Myocyte (in vitro differentiated cells): ENCODE measurements around the gene FGF1. TPM values are rescaled to one million over a fixed set of nuclear protein-coding genes. Genes with fewer than 3 reads are reported as not detected.

Experiments used
- DNase-seq: peaks from one replicate; pipeline ENCODE4 v3.0.0-alpha.2; 2012; ENCODE audit warnings: low read depth
- total RNA-seq: library from RNA; depleted of rRNA; stranded (reverse); fragments of >200 nt; gene quantifications from 2 replicates; pipeline ENCODE4 v1.2.3, GENCODE V29; 2014

The FGF1 gene
- total RNA-seq, 1 donor from 2014 or later: 1.8 TPM

DNA sequence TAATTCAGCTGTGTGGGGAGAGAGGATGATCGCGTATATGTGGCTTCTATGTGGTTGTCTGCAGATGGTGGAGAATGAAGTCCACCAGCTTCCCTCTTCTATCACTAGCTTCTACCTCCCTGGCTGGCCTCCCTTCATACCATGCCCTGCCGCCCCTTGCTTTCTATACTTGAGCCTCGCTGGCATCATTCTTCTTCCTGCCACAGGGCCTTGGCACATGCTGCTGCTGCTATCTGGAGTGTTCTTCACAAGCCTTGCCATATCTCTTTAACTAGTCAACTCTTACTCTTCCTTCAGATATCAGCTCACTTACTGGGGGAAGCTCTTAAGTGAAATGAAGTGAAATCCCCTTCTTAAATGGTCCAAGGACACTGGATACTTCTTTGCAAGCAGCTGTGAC, 100.4 kb downstream of the FGF1 start:
- no peak for DNase-seq

DNA sequence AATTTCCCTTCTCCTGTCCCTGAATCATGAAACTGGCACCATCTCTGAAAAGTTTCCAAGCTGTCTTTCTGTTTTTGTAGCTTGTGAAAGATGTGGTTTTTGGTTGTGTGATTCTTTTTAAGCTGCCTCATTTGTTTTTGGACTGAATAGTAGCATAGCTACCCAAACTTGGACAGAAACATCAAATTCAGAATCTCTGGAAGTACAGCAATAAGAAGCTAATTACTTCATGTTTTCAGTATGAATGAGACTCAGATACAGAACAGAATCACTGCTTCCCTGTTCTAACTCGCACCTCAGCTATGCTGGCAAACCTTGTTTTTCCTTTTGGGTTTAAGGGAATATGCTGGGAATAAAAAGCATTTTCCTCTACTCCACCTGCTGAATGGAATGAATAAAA, 101.0 kb downstream of the FGF1 start:
- DNase-seq: no peak

DNA sequence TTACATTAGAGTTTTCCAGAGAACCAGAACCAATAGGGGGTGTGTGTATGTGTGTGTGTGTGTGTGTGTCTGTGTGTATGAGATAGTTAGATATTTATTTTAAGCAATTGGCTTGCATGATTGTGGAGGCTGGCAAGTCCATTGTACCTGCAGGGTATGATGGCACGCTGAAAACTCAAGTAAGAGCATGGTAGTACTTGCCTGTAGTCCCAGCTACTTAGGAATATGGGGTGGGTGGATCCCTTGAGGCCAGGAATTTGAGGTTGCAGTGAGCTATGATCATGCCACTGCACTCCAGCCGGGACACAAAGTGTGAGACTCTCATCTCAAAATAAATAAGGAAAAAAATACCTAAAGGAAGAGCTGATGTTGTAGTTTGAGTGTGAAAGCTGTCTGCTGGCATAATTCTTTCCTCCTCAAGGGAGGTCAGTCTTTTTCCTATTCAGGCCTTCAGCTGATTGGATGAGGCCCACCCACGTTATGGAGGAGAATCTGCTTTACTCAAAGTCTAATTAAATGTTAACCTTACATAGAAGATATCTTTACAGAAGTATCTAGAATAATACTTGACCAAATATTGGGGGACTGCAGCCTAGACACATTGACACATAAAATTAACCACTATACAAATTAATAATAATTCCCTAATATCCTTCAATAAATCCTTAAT, 107.6 kb downstream of the FGF1 start:
- no peak for DNase-seq

DNA sequence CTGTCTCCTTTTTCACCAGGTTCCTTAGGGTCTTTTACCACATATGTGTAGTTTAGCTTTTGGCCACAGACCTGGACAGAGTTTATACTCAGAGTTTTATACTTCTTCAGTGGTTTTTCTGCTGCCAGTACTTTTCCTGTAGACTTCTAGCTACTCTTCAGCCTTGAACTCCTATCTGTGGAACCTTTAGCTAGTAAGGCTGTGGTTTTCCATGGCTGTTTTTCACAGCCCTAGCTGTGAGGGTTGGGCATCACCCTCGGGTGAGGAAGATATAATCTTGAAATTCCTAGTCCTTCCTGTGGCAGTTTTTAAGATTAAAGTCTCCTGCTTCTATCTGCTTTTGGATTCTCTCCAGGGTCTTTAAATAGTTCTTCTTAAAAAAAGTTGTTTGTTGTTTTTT, 109.1 kb downstream of the FGF1 start:
- no peak for DNase-seq

DNA sequence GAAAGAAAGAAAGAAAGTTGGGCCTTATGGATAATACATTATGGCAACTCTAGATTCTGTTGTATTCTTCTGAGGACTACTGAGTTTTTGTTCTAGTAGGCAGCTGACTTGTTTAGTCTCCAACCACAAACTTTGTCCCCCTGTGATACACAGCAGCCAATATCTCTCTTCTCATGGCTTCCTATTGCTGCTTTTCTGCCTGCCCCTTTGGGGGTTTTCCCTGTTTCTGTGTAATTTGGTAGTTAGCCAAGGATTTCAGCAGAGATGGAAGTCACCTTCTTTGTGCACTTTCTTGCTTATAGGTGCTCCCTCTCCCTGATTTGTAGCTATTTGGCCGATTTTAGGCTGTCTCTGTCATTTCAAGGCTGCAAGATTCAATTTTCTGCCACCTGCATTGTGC, 109.6 kb downstream of the FGF1 start:
- DNase-seq: no peak

DNA sequence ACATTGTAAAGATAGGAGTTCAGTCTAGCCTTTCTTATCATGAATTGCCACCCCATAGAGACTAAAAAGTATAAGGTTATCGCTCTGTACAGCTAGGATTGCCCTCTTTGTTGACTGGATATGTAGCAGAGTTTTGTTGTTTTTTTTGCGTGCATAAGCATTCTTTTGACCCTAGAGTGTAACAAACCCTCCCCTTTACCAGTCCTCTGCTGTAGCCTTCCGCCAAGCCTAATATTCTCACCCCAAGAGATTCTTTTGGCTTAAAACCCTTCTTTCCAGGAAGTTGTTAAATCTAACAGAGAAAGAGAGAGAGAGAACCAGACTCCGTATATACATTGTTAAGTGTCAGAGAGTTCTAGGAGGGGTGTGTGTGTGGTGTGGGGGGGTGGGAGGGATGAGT, 113.9 kb downstream of the FGF1 start:
- no peak for DNase-seq

DNA sequence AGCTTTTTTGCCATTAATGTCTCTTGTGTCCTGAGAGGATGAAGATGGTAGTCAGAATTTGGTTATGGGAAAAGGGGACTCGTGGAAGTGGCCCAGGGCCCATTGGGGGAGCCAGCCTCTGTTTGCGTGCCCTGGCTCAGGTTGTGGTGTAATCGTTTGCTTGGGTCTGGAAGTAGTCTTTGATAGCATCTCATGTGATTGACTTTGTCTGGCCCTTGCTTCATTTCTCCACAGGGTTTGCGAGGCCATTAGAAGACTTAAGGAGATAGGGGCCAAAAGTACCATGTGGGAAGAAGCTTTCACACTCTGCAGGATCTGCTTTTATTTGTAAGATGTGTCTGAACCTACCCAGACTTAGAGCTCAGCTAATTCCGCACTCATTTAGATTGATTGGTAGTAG, 114.5 kb downstream of the FGF1 start:
- no peak for DNase-seq

DNA sequence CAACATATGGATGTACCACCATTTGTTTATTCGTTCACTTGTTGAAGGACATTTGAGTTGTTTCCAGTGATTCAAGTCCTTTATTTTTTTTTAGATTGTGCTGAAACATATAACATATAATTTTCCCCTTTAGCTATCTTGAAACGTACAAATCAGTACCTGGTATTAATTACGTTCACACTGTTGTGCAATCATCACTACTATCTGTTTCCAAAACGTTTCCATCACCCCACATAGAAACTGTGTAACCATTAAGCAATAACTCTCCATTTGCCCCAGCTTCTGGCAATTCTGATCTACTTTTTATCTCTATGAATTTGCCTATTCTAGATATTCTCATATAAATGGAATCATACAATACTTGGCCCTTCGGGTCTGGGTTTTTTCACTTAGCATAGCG, 116.0 kb downstream of the FGF1 start:
- DNase-seq: no peak

DNA sequence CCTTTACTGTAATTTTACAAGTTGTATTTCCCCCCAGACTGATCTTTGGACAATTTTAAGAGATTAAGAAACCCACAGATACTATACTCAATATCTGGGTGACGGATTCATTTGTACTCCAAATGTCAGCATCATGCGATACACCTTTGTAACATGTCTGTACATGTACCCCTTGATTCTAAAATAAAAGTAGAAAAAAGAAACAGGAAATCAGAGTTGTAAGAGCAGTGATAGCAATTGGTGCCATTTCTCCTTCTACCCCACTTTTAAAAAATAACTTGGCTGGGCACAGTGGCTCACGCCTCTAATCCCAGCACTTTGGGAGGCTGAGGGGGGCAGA, 116.9 kb downstream of the FGF1 start:
- no peak for DNase-seq

DNA sequence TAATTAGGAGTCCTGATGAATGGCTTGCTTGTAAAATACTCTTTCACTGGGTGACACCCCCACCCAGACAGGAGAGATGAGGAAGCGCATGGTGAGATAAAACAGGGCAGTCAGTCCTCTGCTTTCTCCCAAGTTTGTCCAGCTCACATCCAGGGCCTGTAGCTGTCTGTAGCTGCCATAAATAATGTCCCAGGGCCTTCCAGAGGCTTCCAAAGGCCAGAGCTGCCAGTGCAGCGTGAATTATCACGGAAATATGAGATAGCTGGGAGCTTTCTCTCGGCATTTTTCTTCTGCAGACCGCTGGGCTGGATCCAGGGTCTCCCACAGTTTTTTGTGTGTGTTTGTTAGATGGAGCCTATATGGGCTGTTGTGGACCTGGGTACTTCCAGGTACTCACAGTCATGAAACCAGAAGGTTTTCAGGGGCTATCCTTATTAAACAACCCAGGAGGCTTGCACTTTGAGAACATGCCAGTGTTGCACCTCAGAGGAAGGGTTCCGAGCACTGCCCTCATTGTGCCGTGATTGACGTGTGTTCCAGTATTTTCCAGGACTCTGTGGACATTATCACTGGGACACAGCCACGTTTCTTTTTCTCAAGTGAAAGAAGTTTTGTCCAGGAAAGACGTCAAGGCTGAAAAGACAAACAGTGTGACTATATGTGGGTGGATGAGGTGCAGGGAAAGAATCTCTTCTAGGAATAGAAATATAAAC, 117.5 kb downstream of the FGF1 start:
- DNase-seq: no peak

DNA sequence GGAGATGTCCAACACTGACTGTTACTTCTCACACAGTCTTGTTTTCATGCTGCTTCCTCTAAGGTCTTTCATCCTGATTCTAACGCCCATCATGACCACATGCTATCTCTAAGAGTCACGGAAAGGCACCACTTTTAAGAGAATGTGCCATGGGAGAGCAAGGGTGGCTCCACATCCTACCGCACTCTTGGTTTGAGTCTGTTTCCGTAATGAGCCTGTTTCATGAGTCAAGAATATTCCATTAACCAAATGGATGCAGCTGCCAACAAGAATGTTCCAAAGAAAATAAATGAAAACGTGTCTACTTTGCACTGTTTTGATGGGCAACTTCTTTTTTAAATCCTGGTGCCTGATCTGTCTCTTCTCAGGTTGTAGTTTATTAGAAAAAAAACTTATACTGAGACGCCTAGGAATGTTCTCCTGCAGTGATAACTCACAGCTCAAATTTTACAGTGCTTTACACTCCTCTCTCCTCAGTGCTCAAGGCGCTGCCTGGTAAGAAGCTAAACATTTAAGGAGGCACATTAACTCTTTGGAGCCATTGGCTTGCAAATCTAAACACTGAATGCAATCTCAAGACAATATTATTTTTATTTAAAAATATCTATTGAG, 124.3 kb downstream of the FGF1 start:
- peak; percentile 35 for DNase-seq

DNA sequence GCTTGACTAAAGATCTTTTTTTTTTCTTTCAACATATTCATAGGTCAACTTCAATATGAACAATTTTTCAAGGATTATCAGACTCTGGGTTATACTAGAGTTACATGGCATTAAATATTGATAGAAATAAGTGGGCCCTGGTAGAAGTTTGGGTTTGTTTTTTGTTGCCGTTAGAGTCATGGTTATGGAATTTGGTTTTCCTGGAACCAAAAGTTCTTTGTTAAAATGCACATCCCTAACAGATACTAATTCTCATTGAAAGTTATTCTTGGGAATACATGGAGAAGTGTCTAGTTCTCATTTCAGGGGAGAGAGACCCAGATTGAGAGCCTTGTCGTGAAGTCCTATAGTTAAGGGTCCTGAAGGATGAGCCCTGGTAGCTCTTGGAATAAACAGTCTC, 124.9 kb downstream of the FGF1 start:
- DNase-seq: no peak

DNA sequence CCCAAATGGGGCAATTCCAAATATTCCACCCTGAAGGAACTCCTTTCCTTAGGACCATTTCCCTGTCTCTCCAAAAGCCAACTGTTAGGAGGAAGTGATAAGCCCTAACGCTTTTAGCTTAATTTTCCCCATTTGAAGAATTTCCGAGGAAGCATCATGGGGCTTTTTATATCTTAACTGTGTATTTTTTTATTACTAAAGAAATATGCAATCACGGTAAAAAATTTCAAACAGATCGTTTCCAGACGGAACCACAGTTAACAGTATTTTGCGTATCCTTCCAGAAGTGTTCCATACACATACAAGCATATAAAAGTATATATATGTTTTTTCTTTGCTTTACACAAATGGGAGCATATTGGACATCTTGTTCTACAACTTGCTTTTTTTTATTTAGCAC, 133.8 kb downstream of the FGF1 start:
- no peak for DNase-seq

DNA sequence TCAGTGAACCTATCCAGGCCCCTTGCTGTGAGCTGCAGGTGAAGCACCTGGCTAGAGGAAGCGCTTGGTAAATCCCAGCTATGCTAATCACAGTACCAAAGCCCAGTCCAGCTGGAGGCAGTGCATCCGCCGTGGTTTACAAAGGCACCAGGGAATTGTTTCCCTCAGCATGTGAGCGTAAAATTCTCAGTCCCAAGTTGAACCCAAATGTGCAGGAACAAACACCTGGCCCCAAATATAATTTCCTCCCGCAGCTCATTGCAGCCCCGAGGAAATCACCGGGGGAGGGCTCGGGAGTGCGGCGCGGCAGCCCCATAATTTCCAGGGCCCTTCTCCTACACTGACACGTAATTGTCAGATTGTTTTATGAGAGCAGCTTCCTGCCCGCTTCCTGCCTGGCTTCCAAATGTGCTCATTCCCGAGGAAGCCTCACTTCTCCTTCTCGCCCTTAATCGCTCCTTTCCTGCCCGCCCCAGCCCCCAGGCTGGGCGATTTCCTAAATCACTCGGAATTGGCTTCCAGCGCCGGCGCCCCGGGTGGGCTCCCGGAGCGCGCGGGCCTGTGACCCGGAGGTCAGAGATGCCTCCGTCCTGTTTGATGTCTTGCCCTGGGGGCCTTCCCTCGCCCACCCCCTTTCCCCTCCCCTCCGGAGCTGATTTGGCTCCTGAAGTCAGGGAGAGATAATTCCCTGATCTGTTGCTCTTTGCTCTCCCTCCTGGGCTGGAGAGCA, 134.4 kb downstream of the FGF1 start:
- no peak for DNase-seq

DNA sequence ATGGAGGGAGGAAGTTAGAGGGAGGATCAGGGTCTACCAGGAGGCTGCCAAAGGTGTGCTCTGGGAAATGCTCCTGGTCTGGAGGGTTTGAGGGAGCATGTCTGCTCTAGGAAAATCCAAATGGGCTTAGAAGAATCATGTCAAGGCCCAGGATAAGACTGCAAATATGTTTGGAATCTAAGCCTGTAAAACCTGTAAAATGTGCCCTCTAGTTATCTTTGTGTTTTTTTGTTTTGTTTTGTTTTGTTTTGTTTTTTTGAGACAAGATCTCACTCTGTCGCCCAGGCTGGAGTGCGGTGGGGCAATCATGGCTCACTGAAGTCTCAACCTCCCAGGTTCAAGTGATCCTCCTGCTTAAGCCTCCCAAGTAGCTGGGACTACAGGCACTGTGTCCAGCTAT, 135.4 kb downstream of the FGF1 start:
- no peak for DNase-seq

DNA sequence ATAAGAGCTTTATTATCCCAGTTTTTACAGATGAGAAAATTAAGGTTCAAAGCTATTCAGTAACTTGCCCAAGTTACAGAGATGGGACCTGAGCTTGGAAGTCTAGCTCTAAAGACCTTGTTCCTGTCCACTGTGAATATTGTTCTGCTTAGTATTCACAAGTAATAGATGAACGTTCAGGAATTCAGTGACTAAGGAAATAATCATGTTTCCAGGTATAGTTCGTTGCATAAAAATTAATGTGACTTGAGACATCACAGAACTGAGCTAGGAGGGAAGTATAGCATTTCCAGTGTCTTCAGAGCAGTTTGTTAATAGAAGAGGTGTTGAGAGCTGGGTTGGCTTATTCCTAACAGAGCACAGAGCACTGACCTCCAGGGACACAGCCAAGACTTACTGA, 136.1 kb downstream of the FGF1 start:
- no peak for DNase-seq

DNA sequence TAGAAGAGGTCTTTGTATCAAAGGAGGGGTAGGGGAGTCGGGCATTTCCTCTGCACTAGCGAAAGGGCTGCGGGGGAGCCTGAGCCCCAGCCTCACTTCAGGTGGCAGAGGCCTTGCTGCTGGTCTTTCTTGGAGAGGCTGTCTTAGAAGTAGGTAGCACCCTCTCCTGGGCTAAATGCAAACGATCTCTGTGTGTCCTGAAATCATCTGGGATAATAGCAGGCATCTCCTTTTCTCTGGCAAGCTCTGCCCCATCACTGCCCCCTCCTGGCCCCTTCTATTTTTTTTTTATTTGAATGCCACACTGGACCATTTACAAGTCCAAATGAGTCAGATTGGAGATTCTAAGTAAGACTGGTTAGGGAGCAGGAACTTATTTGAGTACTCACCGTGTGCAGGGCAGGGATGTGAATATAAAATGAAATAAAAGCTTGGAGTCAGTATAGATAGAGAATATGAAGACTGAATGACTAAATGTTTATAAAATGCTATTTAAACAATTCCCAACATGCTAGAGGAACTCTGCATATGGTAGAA, 137.1 kb downstream of the FGF1 start:
- peak; percentile 93 for DNase-seq

DNA sequence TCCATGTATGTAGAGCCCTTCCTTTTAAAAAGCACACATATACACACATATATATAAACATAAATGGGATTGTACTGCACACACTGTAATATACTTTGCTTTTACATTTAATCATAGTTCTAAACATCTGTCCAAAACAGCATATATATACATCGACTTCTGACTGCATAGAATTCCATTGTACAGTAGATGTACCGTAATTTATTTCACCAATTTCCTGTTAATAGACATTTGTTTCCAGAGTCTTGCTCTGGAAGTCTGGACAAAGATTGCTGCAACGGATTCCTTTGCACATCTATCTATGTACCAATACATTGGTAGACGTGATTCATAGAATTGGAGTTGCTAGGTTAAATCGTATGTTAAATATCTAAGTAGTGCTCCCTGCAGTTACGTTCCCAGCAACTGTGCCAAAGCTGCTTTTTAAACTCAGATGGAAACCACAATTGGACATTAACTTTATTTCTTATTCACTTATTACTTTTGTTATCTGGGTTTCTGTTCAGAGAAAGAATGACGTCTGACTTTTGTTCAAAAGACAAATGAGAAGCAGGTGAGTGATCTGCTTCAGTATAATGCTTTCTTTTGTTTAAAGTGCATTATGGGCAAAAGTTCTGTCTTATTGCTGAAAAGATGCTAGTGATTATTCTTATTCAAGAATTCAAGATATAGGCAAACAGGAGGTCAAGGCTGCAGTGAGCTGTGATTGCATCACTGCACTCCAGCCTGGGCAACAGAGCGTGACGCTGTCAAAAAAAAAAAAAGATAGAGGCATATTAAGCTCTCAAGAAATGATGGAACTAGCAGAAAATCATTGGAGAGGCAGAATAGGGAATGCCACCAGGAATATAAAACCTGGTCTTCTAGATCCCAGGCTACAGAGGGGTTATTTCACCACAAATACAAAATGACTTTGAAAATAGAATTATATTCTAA, 138.2 kb downstream of the FGF1 start:
- no peak for DNase-seq

DNA sequence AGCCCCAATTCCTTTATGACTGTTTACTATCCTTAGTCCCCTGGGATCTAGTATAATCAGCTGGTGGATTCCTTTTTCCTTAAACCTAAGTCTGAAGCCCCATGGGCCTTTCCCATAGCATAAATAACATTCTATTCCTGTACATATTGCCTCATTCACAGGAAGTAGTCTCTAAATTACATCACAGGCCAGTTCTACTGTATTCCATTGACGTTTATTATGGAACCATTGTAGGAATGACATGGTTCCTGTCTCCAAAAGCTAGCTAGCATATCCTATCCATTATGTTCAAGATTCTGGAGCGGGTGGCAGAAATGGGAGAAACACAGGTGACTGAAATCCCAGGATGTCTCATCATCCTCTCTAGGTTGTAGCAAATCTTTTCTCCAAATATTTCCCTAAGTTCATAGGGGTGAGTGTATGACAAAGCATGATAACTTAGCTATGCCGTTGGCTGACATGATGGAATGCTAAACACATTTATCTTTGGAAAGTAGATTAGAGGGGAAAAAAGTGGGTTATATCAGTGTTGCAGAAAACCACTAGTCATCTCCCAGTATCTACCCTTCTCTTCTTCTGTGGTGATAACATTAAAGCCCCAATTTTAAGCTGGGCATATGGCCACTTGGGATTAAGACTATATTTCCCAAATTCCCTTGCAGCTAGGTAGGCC, 140.1 kb downstream of the FGF1 start:
- DNase-seq: no peak

DNA sequence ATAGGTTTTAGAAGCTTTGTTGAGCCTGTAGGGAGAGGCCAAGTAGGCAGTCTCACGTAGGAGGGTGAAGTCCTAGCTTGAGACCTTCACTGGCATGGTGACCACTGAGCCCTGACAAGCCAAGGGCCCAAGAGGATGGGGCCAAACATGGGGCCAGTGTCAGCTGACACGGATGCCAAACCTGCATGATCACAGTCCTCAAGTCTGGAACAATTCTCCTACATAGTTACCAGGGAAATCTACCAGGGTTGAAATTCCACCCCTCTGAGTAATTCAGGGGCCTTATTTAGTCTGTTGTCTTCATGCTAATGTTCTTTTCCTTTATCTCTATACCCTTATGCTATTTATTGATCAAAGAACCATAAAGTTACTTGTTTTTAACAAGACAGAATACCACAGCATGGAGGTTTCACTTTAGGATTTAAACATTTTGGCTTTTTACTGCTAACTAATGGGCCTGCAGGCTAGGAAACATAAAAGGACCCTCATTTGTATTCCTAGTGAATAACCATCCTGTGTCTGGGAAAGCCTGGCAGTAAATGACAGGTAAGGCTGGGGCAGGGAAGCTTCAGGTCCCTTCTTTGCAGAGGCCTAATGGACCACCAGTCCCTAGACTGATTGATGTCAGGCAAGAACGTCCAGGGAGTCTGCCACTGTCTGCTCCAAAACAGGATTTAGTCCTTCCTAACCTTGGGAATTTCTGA, 140.8 kb downstream of the FGF1 start:
- DNase-seq: peak; percentile 47
